HG03520 (cell line): ENCODE measurements around the gene DOCK1.

ENCODE experiments used
- ATAC-seq: cut with Tn5 transposase; IDR thresholded peaks from one replicate; pipeline ENCODE4 v1.9.1; 2021; ENCODE audit warnings: mild to moderate bottlenecking, moderate library complexity; ENCODE audit not compliant: unreplicated experiment

DOCK1 gene

DNA sequence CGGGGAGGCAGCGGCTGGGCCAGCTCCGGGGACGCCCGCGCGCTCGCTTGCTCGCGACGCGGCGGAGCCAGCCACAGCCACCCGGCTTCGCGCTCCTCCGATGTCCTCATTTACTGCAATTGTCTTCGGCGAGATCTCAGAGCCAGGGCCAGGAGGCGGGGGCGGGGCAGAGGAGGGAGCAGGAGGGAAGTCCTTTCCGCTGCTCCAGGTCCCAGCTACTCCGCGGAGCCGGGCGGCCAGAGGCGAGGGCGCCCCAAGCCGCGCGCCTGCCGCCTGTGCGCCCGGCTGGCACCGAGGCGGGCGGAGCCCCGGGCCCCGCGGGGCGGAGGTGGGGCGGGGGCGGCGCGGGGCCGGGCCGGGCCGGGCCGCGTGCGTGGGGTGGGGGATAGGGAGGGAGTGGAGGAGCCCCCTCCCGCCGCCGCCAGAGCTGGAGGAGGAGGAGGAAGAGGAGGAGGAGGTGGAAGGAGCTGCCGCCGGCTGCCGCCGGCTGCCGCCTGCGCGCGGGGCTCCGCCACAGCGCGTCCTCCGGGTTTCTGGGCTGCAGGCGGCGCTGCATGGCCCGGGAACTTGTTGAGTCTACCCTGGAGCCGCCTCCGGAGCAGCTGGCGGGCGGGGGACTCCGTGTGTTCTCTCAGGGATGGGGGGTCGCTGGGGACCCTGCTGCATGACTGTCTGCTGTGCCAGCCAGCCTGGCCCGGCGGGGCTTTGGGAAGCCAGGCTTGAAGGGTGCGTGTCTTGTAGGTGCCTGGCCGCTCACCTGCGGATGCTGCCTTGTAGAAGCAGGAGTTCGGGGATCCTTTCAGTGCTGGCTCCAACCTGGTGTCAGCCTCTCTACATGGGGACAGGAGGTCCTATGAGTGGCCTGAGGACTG, 291.3 kb downstream of the DOCK1 start, which contains the start of gene INSYN2A:
INSYN2A (minus strand) TSS at position 310 of the 872 bp plus-strand sequence. CDS start 20,196 bp downstream, outside the sequence.
- no peak for ATAC-seq

DNA sequence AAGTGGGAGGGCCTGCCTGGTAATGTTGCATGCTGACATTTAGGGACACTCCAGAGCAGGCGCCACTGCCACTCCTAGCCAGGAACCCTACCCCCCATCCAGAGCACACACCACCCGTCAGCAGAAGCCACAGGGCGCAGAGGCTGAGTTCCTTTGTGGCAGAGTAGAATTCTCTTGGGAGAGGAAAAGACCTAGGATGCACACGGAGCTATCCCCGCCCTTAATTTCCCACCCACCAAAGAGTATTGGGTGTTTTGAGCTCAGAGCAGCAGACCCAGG, 291.9 kb downstream of the DOCK1 start:
- no peak for ATAC-seq

DNA sequence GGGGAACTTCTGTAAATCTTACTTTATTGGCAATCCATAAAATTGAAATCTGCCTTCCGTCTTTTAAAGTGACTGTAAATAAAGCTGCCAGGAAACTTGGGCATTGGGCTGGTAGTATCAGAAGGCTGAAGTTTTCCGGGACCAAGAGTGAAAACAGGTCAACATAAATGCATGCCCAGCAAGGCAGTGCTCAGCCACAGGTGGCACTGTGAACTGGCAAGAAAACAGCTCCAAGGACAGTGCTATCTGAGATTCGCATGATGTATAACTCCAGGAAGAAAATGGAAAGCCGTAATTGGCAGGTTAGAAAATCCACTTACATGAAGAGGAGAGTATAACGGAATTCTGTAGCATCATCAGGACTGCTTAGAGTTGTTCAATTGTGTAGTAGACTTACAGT, 293.1 kb downstream of the DOCK1 start:
- ATAC-seq = no peak

DNA sequence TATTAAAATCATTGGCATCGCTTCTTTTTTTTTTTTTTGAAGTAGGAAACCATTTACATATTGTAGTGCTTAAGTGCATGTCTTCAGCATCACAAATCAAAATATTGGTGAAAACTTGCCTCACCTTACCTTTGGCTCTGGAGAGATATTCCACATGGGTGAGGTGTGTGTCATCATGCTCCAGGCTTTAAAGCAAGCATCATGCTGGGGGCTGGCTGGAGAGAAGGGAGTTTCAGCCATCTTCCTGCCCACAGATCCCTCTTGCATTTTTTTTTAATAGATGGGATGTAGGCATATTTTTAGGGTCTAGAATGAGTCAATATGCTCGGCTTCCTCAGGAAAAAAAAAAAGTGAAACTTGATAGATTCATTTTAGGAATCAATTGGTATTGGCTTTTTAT, 293.5 kb downstream of the DOCK1 start:
- ATAC-seq = no peak

DNA sequence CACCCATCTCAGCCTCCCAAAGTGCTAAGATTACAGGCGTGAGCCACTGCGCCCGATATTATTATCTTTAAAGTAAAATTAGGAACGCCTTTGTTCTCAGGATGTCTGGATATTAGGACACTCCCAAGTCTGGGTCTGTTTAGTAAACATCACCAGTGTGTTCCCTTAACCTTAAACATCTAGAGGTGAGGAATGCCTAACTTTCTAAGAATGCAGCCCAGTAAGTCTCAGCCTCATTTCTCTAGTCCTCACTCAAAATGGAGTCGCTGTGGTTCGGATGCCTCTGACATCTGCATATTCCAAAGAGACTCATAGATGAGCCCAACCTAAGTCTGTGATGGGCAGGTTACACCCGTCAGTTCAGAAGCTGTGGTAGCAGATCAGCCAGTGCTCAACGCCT, 295.4 kb downstream of the DOCK1 start:
- no peak for ATAC-seq

DNA sequence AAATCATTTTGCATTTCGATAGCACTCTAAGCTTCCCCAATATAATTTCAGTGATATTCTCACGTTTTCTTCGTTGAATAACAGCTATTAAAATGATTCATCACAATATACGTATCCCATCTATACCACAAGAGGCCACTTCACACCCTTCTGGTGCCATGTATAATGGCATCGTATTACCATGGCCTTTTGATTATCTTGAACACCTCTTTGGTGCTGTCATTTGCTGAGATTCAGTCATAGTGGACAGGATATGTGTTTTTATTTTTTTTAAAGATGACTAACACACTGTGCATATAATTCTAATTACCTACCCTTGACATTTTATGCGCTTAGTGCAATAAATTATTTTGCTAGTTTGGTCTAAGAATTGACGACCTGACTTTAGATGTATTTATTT, 297.8 kb downstream of the DOCK1 start:
- ATAC-seq = no peak

DNA sequence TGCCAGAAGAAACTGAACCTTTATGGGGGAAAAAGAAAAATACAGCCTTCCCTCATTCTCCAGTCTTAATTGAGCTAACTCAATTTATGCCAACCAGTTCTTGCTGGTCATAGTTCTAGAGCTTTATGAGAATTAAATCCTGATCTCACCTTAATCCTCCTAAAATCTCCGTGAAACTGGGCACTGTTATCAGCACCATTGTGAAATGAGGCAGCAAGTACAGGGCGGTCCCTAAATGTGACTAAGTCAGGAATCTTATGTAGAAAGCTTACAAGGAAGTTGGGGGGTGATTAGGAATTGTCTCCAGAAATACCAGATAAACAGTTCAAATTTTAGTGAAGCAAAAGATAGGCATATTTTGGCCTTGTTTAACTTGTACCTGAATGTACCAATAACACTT, 301.9 kb downstream of the DOCK1 start:
- no peak for ATAC-seq

DNA sequence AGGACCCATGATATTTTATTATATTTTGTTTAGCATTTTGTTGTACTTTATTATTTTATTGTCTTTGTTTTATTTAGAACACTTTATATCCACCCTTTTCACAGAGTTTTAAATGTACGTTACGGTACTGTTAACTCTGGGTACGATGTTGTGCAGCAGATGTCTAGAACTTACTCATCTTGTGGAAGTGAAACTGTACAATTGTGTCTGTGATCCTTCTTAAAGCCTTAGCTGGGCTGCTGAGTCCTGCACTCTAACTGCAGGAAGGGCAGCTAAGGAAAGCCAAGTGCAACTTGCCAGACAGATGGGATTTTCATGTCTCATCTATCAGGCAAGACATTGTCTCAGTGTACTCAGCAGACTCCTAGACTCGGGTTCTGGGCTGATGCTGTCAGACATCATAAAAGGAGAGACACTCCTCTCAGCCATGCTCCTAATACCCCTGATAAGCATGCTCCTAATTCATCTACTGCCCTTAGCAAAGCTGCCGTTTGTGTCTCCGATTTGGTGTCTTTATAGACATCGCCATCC, 305.8 kb downstream of the DOCK1 start:
- ATAC-seq = no peak

DNA sequence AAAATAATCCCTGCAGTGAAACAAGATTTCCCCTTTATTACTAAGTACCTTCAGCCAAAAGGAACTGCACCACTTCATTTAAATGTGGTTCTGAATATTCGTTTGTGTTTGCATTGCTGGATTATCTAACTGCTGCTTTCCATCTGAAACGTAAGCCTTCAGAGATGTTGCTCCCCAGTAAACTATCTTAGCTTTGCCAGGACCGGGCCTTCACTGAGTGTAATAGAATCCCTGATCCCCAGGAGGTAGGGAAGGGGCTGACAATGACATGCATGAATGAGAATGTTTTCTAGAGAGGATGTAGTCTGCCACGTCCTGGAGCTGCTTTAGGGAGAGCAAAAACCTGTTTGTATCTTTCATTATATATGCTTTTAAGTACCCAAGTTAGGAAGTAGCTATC, 310.6 kb downstream of the DOCK1 start:
- ATAC-seq = no peak

DNA sequence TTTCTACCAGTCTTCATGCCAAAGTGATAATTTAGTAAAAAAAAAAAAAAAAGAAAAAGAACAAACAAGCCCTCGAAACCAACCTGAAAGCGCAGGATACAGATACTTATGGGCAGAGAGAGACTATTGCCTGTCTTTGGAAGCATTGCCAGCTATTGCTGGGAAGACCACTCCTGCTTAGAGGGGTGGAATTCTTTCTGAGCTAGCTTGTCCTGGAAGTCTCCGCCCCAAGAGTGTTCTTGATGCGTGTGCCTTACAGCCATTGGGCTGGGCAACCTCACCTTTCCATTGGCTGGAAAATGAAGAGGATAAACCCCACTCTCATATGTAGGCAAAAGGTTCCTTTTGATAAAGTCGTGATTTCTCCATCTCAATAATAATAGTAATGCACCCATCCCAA, 311.0 kb downstream of the DOCK1 start:
- no peak for ATAC-seq

DNA sequence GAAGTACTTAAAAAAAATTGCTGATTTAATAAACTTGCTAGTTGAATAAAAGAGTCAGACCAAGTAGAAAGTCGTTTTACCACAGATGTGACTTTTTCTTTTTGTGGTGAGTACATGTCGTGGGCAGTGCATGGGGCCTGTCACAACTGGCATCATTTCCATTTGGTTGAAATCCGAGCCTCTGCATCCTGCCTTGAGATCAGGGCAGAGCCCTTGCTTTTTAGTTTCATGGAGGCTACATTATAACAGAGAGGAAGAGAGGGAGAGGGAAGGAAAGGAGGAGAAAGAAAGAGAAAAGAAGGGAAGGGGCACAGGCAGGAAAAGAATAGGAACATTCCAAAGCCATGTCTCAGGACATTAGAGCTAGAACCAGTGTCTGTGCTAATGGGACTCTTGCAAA, 311.6 kb downstream of the DOCK1 start:
- ATAC-seq = no peak

DNA sequence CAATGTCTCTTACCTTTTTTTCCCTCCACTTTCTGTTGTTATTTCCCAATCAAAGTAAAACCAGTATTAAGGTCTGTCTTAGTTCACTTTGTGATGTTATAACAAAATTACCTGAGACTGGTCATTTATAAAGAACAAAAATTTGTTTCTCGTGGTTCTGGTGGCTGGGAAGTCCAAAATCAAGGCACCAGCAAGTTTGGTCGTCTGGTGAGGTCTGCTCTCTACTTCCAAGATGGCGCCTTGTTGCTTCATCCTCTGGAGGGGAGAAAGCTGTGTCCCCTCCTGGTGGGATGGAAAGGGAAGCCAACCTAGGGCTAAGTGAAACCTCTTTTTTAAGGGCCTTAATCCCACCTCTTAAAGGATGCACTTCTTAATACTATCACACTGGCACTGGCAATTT, 313.4 kb downstream of the DOCK1 start:
- ATAC-seq = no peak

DNA sequence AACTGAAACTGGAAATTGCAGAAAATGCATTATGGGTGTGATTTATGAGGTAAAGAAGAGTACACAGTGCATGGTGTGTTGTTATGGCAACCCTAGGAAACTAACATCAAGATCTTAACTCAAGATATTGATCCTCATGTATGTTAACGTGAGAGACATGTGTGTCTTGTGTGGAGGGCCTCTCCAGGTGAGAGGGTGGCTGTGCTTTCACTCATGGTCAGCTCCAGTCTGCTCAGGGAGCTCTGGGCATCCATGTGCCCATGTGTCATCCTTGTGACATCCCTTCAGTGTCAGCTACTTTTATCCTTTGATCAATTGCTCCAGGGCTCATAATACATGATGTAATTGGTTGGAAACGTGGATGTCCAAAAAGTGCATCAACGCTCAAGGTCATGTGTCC, 316.1 kb downstream of the DOCK1 start:
- no peak for ATAC-seq

DNA sequence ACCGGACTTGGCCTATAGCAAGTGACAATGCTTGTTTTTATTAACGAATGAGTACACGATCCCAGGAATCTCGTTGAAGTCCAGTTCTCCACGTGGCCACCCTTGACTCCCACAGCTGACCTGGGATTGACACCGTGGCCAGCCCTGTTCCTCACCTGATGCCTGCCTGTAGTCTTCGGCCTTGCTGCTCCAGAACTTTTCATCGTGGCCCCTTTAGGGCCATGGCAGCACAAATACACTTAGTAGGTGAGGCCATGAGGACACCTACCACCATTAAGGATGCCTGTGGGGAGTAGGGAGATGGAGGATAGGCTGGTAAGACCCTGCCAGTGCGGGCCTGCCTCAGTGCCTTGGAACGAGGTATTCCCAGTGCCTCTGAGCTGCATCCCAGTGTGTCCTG, 321.8 kb downstream of the DOCK1 start:
- no peak for ATAC-seq

DNA sequence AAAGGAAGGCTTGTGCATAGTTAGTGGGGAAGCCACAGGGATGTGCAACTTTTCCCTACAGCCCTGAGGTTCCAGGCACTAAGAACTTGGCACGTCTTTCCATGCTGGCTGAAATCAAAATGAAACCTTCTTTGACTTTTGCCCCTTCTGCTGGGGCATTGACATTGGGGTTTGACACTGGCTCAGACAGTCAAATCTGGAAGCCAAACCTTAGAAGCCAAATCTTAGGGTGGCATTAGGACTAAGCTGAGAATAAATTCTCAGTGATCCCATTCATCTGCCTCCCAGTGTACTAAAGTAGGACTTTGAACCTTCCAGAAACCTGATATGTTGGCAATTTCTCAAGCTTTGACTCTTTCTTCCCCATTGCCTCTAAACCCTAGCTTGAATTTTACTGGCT, 322.4 kb downstream of the DOCK1 start:
- ATAC-seq = no peak

DNA sequence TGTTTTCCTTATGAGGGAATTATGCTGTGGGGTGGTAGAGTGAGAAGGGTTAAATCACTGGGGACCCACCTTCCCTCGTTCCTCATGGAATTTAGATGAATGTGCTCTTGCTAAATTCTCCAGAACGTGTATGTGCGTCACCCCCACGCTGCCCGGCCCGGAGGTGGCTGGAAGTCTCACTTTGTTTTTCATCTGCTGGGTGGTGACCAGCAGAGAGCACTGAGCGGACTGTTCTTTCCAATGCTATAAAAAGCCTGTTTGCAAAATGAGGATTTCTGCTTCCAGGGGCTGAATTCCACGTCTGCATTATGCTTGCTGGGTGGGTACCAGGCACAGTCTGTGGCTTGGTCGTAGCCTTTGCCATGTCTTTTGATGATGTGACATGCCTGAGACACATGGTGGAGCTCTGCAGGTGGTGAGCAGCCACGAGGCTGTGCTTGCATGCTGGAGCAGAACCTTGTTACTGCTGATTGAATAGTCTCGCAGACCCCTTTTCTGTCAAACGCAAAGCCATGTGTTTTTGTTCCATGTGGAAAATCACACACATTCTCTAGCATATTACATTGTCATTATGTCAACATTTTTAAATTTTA, 323.1 kb downstream of the DOCK1 start:
- ATAC-seq = no peak

DNA sequence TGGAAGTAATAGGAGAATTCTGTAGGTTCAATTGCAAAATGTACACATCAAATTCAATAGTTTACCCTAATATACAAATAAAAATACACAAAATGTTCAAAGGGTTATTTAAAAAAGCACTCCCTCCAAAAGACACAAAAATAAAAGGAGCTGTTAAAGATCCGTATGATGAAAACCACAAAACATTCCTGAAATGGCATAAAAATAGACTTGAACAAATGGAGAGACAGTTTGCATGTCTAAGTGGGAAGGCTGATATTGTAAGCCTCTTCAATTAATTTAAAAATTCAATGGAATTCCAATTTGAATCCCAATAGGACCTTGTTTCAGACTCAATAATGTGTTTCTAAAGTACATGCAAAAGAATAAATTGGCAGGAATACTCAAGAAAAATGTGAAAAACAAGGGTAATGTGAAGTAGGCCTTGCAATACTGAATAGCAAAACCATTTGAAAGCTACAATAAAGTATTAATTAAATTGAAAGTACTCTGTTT, 329.1 kb downstream of the DOCK1 start:
- ATAC-seq = no peak

DNA sequence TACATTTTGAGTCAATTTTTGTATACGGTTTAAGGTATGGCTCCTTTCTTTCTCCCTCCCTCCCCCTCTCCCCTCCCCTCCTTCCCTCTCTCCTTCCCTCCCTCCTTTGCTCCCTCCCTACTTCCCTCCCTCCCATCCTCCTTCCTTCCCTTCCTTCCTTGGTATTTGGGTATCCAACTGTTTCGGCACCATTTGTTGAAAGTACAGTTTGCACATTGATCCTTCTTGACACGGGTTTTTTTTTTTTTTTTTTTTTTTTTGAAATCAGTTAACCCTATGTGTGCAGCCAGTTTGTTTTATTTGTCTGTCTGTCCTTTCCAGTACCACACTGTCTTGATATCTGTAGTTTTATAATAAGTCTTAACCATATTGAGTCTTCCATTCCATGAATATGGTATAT, 331.0 kb downstream of the DOCK1 start:
- ATAC-seq = no peak

DNA sequence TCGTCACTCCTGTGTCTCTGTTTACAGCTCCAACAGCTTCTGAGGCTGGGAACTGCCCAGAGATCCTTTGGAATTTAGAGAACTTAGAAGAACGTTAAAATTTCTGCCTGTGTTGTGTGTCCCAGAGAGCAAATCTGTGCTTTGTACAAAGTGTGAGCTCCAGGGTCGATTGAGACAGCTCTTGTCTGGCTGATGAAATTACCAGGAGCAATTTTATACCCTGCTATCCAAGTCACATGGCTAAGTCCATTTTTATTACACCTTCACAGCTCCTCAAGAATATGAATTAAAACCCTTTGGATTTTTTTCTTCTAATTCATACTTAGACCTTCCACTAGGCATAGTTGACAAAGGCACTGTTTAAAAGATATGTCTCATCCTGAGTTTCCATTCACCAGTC, 337.7 kb downstream of the DOCK1 start:
- no peak for ATAC-seq

DNA sequence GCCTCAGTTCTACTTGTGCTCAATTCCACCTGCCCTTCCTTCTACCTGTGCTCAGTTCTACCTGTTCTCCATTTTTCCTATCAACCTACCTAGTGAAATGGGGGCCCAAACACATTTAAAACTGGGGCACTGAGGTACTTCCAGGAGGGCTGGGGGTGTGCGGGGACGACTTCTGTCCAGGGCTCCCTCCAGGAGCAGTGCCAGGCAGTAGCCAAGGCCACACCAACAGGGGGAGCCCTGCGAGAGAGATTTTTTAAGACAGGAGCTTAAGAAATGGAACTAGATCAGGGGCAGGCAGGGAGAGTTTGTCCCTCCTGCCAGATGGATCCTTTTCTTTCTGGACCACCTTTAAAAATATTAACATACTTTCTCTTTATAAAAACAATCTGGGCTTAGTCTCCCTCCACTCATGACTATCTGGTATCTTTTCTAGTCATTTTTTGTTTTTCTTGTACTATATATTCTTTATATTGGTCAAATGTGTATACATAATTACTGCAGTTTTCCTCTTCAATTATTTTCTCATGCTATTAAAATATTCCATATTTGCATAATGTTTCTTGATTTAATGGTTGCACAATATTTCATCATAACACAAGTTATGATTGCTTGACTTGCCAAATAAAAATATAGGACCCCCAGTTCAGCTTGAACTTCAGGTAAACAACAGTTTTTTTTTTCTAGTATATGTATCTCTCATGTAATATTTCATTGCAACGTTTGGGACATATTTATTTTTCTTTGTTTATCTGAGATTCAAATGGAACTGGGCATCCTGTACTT, 338.5 kb downstream of the DOCK1 start:
- ATAC-seq = no peak

DNA sequence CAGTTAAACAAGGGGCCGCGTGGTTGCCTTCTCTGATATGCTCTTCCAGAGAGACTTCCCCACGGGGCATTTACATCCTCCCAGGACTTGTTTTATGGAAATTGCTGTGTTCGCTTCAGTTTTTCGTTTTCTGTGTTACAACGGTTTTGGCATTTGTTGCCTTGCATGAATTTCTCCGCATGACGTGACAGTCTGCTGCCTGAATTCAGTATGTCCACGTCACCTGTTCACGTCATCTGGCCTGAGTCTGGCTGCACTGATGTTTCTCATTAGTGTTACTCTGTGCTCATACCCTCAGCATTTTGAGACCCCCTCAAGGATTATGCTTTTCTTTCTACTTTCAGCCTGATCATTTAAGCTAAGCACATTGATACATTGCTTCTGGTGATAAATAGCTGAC, 340.2 kb downstream of the DOCK1 start:
- no peak for ATAC-seq

DNA sequence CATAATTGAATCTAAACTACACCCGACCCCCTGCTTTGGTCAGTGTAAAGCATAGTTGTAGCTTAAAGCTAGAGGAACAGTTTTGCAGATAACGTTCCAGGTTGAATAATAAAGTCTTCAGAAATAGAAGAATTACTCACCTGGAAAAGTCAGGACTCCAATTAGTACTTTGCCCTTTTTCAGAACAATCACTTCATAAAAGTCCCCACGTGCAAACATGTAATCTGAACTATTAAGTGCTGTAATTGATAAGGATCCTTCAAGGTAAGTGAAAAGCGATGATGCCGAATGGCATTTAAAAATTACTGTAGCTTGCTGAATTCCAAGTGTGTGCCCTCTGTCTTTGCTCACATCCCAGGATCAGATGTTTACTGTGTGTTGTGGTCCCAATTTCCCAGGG, 344.8 kb downstream of the DOCK1 start:
- ATAC-seq = no peak
